ENCODE results near the gene DIMT1.

- TF ChIP-seq CTCF (IDR thresholded peaks at IDR 0.05; ENCODE audit: control extremely low read depth in 1 of 3, insufficient read depth in 1 of 3, low read depth in 1 of 3, low read length in 3 of 3) (no peak), POLR2AphosphoS5 (IDR thresholded peaks at IDR 0.05; ENCODE audit: low read depth, low read length) (no peak), TAF7 (optimal IDR thresholded peaks at IDR 0.05; ENCODE audit: borderline replicate concordance, low read depth, low read length) (no peak), TCF12 (IDR thresholded peaks at IDR 0.05; ENCODE audit: low read depth, low read length) (no peak), CBX5 (IDR thresholded peaks at IDR 0.05; ENCODE audit: low read depth, low read length) (no peak), FOSL1 (IDR thresholded peaks at IDR 0.05; ENCODE audit: insufficient read depth, low read depth, low read length) (no peak), SP4 (IDR thresholded peaks at IDR 0.05; ENCODE audit: low read length) (no peak), MAX (IDR thresholded peaks at IDR 0.05) (no peak), BACH1 (IDR thresholded peaks at IDR 0.05; ENCODE audit: low read length) (no peak), BRCA1 (IDR thresholded peaks at IDR 0.05; ENCODE audit: low read depth, low read length) (no peak), SIN3A (conservative IDR thresholded peaks at IDR 0.05 in 1 of 2, IDR thresholded peaks at IDR 0.05 in 1 of 2; ENCODE audit: low read depth in 1 of 2, low read length in 2 of 2) (no peak)
These were observed 41.0 kb downstream of the DIMT1 start for GRCh38 chr5:62362701-62363100.
